Trophoblast cell (in vitro differentiated cells and primary cell): Measurements from ENCODE around the gene COL4A1.

Experiments used
- DNase-seq, 2 donors: peaks; one replicate each; pipeline ENCODE4 v3.0.0-alpha.2; 2016
- H2AFZ ChIP-seq: 2 replicates; pipeline ENCODE4 v1.6.1; 2013; ENCODE audit warnings: low read length, moderate library complexity, mild to moderate bottlenecking; ENCODE audit not compliant: insufficient read depth, poor library complexity
- H2AK5ac ChIP-seq: 2 replicates; pipeline ENCODE4 v1.6.1; 2013; ENCODE audit warnings: mild to moderate bottlenecking, low read length
- H2BK120ac ChIP-seq: 2 replicates; pipeline ENCODE4 v1.6.1; 2013; ENCODE audit warnings: low read length, mild to moderate bottlenecking, moderate library complexity; ENCODE audit not compliant: insufficient read depth, poor library complexity
- H2BK12ac ChIP-seq: 2 replicates; pipeline ENCODE4 v1.6.1; 2013; ENCODE audit warnings: mild to moderate bottlenecking, low read length, moderate library complexity
- H2BK5ac ChIP-seq: 2 replicates; pipeline ENCODE4 v1.6.1; 2013; ENCODE audit warnings: low read length, low read depth, moderate library complexity, mild to moderate bottlenecking; ENCODE audit not compliant: poor library complexity
- H3K14ac ChIP-seq: 2 replicates; pipeline ENCODE4 v1.6.1; 2013; ENCODE audit warnings: mild to moderate bottlenecking, low read length
- H3K18ac ChIP-seq: 2 replicates; pipeline ENCODE4 v1.6.1; 2013; ENCODE audit warnings: mild to moderate bottlenecking, low read length
- H3K23ac ChIP-seq: 2 replicates; pipeline ENCODE4 v1.6.1; 2013; ENCODE audit warnings: low read length
- H3K27ac ChIP-seq: 2 replicates; pipeline ENCODE4 v1.5.1; 2013; ENCODE audit warnings: low read depth, mild to moderate bottlenecking, inconsistent platforms, low read length, moderate library complexity
- H3K27me3 ChIP-seq: 2 replicates; pipeline ENCODE4 v1.6.1; 2013; ENCODE audit warnings: inconsistent platforms, mild to moderate bottlenecking, low read length, moderate library complexity; ENCODE audit not compliant: insufficient read depth
- H3K36me3 ChIP-seq, 2 experiments: 1 replicate in 1 of 2; 2 replicates in 1 of 2; pipeline ENCODE4 v1.6.1; 2013; ENCODE audit warnings: low read length in 2 of 2, mild to moderate bottlenecking in 2 of 2, moderate library complexity in 1 of 2; ENCODE audit not compliant: insufficient read depth in 2 of 2, control insufficient read depth in 1 of 2
- H3K4ac ChIP-seq: 2 replicates; pipeline ENCODE4 v1.6.1; 2013; ENCODE audit warnings: low read depth, mild to moderate bottlenecking, low read length, moderate library complexity
- H3K4me1 ChIP-seq, 2 experiments: 1 replicate in 1 of 2; 2 replicates in 1 of 2; pipeline ENCODE4 v1.6.1; 2013; ENCODE audit warnings: low read length in 2 of 2, mild to moderate bottlenecking in 2 of 2, moderate library complexity in 1 of 2; ENCODE audit not compliant: insufficient read depth in 2 of 2, control insufficient read depth in 1 of 2
- H3K4me2 ChIP-seq: 2 replicates; pipeline ENCODE4 v1.6.1; 2013; ENCODE audit warnings: inconsistent platforms, mild to moderate bottlenecking, low read length, moderate library complexity
- H3K4me3 ChIP-seq: 2 replicates; pipeline ENCODE4 v1.5.1; 2013; ENCODE audit warnings: mild to moderate bottlenecking, low read depth, low read length, inconsistent platforms
- H3K79me1 ChIP-seq: one replicate; pipeline ENCODE4 v1.6.1; 2013; ENCODE audit warnings: low read length
- H3K79me2 ChIP-seq: 2 replicates; pipeline ENCODE4 v1.6.1; 2013; ENCODE audit warnings: low read length, mild to moderate bottlenecking; ENCODE audit not compliant: control insufficient read depth, insufficient read depth, poor library complexity
- H3K9ac ChIP-seq: 2 replicates; pipeline ENCODE4 v1.6.1; 2013; ENCODE audit warnings: mild to moderate bottlenecking, low read length
- H3K9me3 ChIP-seq: 2 replicates; pipeline ENCODE4 v1.6.1; 2013; ENCODE audit warnings: low read depth, mild to moderate bottlenecking, control low read depth, inconsistent platforms, low read length; ENCODE audit not compliant: insufficient read depth
- H4K12ac ChIP-seq: 2 replicates; pipeline ENCODE4 v1.6.1; 2013; ENCODE audit warnings: low read depth, mild to moderate bottlenecking, low read length, moderate library complexity
- H4K8ac ChIP-seq: 2 replicates; pipeline ENCODE4 v1.6.1; 2013; ENCODE audit warnings: low read depth, mild to moderate bottlenecking, low read length, moderate library complexity
- H4K91ac ChIP-seq: one replicate; pipeline ENCODE4 v1.6.1; 2013; ENCODE audit warnings: low read depth, mild to moderate bottlenecking, low read length, moderate library complexity
- WGBS: extraction: QIAGEN DNeasy Blood & Tissue Kit; methylation state at CpG from one replicate; pipeline ENCODE4 v1.1.7; 2013; ENCODE audit warnings: missing lambda C conversion rate; ENCODE audit not compliant: insufficient read length, insufficient coverage; ENCODE audit errors: extremely low coverage; 5-methylcytosine and 5-hydroxymethylcytosine counted together

Gene COL4A1

DNA sequence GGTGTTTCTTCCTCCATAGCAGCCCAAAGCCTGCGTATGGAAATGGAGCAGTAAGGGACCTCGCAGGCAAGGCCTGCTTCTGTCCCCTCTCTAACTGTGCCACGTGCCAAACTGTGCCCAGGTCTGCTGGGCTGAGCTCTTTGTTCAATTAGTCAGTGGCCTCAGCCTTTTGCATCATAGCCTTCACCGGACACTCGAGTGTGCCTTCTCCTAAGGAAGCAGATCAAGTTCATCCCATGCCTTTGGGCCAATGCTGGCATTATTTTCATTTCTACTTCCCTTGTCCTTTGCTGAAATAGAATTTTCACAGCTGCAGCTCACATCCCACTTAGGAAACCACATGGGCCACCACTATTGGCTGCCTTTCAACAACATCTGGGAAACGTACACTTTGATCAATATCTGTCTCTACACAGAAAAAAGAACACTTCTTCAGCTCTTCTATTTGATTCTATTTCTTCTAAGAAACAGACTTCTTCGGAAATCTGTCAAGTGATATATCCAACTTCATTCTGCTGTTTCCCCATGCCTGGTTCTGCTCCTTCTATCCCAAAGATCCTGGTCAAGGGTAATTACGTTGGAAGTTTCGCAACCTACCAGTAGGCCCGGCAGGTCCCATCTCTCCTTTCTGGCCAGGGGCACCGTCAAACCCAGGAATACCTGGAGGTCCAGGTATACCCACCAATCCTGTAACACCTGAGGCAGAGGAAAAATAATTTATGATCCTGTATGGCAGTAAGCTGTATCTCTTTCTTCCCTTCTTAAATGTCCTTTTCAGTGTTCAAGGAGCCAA, 143.9 kb downstream of the COL4A1 start:
- no CpG with 5 or more reads among the region's 11 CpGs for WGBS
- peak; percentile 54 to 71 for DNase-seq
- H3K79me1 ChIP-seq = no peaks in the 10 kb centered on the region

DNA sequence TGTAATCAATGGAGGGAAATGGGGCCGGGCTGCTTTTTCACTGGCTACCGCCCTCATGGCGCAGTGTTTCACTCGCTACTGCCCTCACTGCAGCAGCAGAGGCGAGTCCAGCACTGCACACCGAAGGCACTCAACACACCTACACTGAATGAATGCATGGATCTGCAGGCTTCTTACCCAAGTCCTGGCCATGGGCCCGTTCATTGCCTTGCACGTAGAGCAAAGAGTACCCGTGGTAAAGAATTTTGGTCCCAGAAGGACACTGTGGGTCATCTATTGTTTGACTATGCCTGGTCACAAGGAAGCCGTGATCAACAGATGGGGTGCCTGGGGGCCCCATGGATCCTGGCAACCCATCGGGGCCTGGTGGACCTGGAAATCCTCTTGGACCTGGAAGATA, 144.9 kb downstream of the COL4A1 start:
- no peak overlapping the region for H3K14ac ChIP-seq
- H2AK5ac ChIP-seq = no peak overlapping the region
- no peak overlapping the region for H2BK12ac ChIP-seq
- H3K36me3 ChIP-seq = peaks cover 44 to 69% of the 10 kb centered on the region in 2 experiments
- no peak overlapping the region for H3K23ac ChIP-seq
- H4K91ac ChIP-seq = no peak overlapping the region
- no peak overlapping the region for H3K4ac ChIP-seq
- no peak overlapping the region for H2BK5ac ChIP-seq
- H3K4me2 ChIP-seq = no peak overlapping the region
- no peaks in the 10 kb centered on the region for H3K9me3 ChIP-seq
- WGBS = no CpG with 5 or more reads among the region's 11 CpGs
- H4K12ac ChIP-seq = no peak overlapping the region
- no peaks in the 10 kb centered on the region for H3K27me3 ChIP-seq
- no peak for DNase-seq
- no peaks in the 10 kb centered on the region for H3K4me1 ChIP-seq
- H2AFZ ChIP-seq = no peak overlapping the region
- no peaks in the 10 kb centered on the region for H3K79me2 ChIP-seq
- no peak overlapping the region for H4K8ac ChIP-seq
- no peak overlapping the region for H2BK120ac ChIP-seq
- no peak overlapping the region for H3K18ac ChIP-seq
- no peak overlapping the region for H3K9ac ChIP-seq
- no peak overlapping the region for H3K4me3 ChIP-seq
- no peak overlapping the region for H3K27ac ChIP-seq
- no peaks in the 10 kb centered on the region for H3K79me1 ChIP-seq

More for the DNA sequence above, 143.9 kb downstream of the COL4A1 start:
- no peak overlapping the region for H2AFZ ChIP-seq
- H3K4me2 ChIP-seq = no peak overlapping the region
- no peak overlapping the region for H4K91ac ChIP-seq
- no peak overlapping the region for H3K4me3 ChIP-seq
- H3K18ac ChIP-seq = no peak overlapping the region
- no peak overlapping the region for H4K12ac ChIP-seq
- H3K4me1 ChIP-seq = no peaks in the 10 kb centered on the region
- H2BK5ac ChIP-seq = no peak overlapping the region
- no peak overlapping the region for H3K27ac ChIP-seq
- no peaks in the 10 kb centered on the region for H3K9me3 ChIP-seq
- no peak overlapping the region for H2AK5ac ChIP-seq
- peaks cover 49 to 69% of the 10 kb centered on the region in 2 experiments for H3K36me3 ChIP-seq
- no peaks in the 10 kb centered on the region for H3K79me2 ChIP-seq
- H2BK12ac ChIP-seq = no peak overlapping the region
- H3K27me3 ChIP-seq = no peaks in the 10 kb centered on the region
- H4K8ac ChIP-seq = no peak overlapping the region
- H3K9ac ChIP-seq = no peak overlapping the region
- no peak overlapping the region for H3K23ac ChIP-seq
- H3K4ac ChIP-seq = no peak overlapping the region
- H3K14ac ChIP-seq = no peak overlapping the region
- no peak overlapping the region for H2BK120ac ChIP-seq

- Histone ChIP-seq H3K4me1 (no peaks in the 10 kb centered on the region), H3K9ac (no peak overlapping the region), H3K18ac (no peak overlapping the region), H4K91ac (no peak overlapping the region), H3K79me1 (no peaks in the 10 kb centered on the region), H2BK12ac (no peak overlapping the region), H4K12ac (no peak overlapping the region), H3K4ac (no peak overlapping the region), H3K36me3 (peaks cover 41 to 71% of the 10 kb centered on the region in 2 experiments), H2BK120ac (no peak overlapping the region), H3K23ac (no peak overlapping the region), H2AK5ac (no peak overlapping the region), H4K8ac (no peak overlapping the region), H3K4me2 (no peak overlapping the region), H3K4me3 (no peak overlapping the region), H3K14ac (no peak overlapping the region), H3K9me3 (peaks cover 1% of the 10 kb centered on the region), H3K27ac (no peak overlapping the region), H3K27me3 (no peaks in the 10 kb centered on the region), H2BK5ac (no peak overlapping the region), H2AFZ (no peak overlapping the region), H3K79me2 (no peaks in the 10 kb centered on the region)
- no CpG with 5 or more reads among the region's 10 CpGs for WGBS
- peak in 1 of 2 donors; percentile 43 for DNase-seq
These were observed 145.7 kb downstream of the COL4A1 start for GRCh38 chr13:110161112-110161882.

DNA sequence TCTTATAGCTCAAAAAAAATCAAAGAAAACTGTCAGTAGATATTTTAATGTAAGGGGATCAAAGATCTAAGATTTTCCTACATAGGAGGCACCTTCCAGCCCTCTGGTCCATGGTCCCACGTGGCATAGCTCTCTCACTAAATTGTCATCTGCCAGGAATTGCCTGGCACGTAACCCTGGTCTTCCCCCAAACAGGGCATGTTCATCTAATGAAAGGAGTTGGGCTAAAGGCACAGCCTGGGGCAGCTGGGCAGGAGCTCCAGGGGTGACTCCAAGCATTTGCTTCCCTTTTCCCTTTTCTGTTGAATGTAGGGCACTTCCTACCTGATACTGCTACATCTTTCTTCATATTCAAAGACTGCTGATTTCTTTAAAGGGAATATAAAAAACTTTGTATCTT, 148.7 kb downstream of the COL4A1 start:
- no peak overlapping the region for H4K8ac ChIP-seq
- H3K79me1 ChIP-seq = no peaks in the 10 kb centered on the region
- no peak overlapping the region for H2BK12ac ChIP-seq
- H2BK120ac ChIP-seq = no peak overlapping the region
- H3K4me1 ChIP-seq = no peaks in the 10 kb centered on the region
- no CpG with 5 or more reads among the region's 2 CpGs for WGBS
- H3K36me3 ChIP-seq = peaks cover 41 to 72% of the 10 kb centered on the region in 2 experiments
- no peak for DNase-seq
- no peaks in the 10 kb centered on the region for H3K79me2 ChIP-seq
- no peak overlapping the region for H3K18ac ChIP-seq
- no peak overlapping the region for H3K23ac ChIP-seq
- H4K12ac ChIP-seq = no peak overlapping the region
- H3K27me3 ChIP-seq = no peaks in the 10 kb centered on the region
- no peak overlapping the region for H3K4me3 ChIP-seq
- H3K9me3 ChIP-seq = peaks cover 1% of the 10 kb centered on the region
- H2BK5ac ChIP-seq = no peak overlapping the region
- H4K91ac ChIP-seq = no peak overlapping the region
- no peak overlapping the region for H3K4ac ChIP-seq
- H3K9ac ChIP-seq = no peak overlapping the region
- no peak overlapping the region for H3K27ac ChIP-seq
- no peak overlapping the region for H3K14ac ChIP-seq
- H2AK5ac ChIP-seq = no peak overlapping the region
- H3K4me2 ChIP-seq = no peak overlapping the region
- no peak overlapping the region for H2AFZ ChIP-seq
